HG03558 (cell line): ENCODE data around the gene SMAD4.
"Not testable (repeated sequence)": the region's sequence is repeated elsewhere in the genome, so short reads cannot be mapped to it uniquely, and the experiment has no call there.

Experiments used
- ATAC-seq: cut with Tn5 transposase; IDR thresholded peaks from one replicate; pipeline ENCODE4 v1.9.1; 2021; ENCODE audit warnings: moderate number of reproducible peaks; ENCODE audit not compliant: unreplicated experiment; ENCODE audit errors: extremely low read depth

The SMAD4 gene

DNA sequence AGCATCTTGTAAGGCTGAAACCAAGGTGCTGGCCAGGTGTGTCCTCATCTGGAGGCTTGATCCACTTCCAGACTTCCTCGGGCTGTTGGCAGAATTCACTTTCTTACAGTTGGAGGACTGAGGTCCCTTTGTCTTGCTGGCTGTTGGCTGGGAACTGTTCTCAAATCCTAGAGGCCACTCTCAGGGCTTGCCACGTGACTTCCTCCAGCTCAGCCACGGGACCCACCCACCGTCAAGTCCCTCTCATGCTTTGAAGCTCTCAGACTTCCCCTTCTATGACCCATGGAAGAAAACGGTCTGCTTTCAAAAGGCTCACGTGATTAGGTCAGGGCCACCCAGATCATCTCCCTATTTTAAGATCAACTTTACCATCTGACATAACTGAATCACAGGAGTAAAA lies 77.1 kb downstream of the SMAD4 start:
- no peak for ATAC-seq

GRCh38 chr18:51107598-51108305 lies 77.7 kb downstream of the SMAD4 start:
- no peak for ATAC-seq

DNA sequence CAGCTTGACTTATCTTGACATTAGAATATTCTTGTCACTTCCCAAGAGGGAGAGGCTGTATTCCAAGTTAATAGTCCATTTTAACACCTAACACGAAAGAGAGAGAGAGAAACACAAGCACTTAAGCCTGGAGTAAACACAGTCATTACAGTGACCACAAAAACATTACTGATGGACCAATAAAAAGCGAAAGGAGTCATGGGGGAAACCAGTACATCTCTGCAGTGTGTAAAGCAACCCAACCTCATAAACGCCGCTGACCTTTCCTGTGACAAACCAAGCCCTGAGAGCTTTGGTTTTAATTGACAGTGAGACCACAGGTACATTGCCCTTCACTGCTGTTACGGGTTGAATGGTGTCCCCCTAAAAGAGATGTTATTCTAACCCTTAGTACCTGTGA lies 78.3 kb downstream of the SMAD4 start:
- ATAC-seq = no peak

DNA sequence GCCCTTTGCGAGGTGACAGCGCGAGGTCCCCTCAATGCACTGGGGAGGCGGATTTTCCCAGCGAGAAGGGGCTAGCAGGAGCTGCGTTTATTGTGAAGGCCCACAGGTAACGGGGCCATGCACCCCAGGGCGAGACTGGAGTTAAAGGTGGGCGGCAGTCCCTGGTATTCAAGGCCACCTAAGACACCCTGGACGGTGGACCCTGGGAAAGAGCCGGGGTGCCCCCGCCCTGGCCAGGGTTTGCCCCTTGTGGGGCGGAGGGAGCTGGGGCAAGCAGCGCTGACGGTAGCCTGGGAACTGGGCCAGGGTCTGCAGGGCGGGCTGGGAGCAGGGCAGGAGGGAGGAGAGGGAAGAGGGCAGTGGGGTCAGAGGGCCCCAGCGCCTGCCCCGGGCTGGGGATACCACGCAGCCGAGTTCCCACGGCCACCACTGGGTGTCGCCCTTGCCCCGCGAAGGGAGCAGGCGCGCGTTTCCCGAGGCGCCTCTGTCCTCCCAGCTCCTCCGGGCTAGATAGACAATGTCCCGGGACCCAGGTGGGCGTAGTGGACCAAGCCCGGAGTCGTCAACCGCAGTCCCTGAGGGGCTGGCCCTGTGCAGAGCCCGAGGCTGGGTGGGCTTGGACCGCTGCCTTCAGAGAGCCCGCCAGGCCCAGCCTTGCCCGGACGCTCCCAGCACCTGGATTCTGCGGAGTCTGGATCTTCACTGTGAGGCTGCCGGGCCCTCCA lies 80.2 kb downstream of the SMAD4 start:
- ATAC-seq = no peak

GRCh38 chr18:51111633-51112355 lies 81.8 kb downstream of the SMAD4 start:
- ATAC-seq = not testable (repeated sequence)

GRCh38 chr18:51116996-51117395 lies 87.0 kb downstream of the SMAD4 start:
- not testable (repeated sequence) for ATAC-seq

GRCh38 chr18:51119561-51119960 lies 89.5 kb downstream of the SMAD4 start:
- not testable (repeated sequence) for ATAC-seq

DNA sequence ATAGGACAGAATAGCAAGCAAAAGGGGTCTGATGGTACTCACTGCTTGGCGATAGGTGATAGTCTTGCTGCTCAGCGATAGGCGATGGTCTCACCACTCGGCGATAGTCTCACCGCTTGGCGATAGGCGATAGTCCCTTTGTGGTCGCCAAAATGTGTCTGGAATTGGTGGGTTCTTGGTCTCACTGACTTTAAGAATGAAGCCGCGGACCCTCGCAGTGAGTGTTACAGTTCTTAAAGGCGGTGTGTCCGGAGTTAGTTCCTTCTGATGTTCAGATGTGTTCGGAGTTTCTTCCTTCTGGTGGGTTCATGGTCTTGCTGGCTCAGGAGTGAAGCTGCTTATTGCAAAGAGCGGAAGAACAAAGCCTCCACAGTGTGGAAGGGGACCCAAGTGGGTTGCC lies 90.0 kb downstream of the SMAD4 start:
- not testable (repeated sequence) for ATAC-seq

DNA sequence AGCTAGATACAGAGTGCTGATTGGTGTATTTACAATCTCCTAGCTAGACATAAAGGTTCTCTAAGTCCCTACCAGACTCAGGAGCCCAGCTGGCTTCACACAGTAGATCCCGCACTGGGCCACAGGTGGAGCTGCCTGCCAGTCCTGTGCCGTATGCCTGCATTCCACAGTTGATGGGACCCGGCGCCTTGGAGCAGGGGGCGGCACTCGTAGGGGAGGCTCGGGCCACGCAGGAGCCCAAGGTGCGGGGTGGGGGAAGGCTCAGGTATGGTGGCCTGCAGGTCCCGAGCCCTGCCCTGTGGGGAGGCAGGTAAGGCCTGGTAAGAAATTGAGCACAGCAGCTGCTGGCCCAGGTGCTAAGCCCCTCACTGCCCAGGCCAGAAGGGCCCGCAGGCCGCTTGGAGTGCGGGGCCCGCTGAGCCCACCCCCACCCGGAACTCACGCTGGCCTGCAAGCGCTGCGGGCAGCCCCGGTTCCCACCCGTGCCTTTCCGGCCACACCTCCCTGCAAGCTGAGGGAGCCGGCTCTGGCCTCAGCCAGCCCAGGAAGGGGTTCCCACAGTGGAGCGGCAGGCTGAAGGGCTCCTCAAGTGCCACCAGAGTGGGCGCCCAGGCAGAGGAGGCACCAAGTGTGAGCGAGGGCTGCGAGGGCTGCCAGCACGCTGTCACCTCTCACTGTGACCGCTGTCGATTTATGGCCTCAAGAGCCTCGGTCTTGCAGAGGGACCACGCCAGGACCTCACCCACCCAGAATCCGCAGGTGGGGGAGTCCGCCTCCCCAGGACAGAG lies 91.0 kb downstream of the SMAD4 start:
- no peak for ATAC-seq

DNA sequence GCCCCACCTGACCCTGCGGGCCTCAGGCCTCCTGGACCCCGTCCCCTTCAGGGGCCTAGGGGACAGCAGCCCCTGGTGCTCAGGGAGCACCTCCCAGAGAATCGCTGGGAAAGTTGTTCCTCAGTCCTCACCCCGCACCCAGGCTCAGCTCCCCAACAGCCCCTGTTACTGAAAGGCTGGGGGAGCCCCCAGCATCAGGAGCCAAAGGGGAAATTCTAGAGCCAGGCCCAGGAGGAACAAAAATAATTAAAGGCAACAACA lies 91.5 kb downstream of the SMAD4 start:
- ATAC-seq = no peak

DNA sequence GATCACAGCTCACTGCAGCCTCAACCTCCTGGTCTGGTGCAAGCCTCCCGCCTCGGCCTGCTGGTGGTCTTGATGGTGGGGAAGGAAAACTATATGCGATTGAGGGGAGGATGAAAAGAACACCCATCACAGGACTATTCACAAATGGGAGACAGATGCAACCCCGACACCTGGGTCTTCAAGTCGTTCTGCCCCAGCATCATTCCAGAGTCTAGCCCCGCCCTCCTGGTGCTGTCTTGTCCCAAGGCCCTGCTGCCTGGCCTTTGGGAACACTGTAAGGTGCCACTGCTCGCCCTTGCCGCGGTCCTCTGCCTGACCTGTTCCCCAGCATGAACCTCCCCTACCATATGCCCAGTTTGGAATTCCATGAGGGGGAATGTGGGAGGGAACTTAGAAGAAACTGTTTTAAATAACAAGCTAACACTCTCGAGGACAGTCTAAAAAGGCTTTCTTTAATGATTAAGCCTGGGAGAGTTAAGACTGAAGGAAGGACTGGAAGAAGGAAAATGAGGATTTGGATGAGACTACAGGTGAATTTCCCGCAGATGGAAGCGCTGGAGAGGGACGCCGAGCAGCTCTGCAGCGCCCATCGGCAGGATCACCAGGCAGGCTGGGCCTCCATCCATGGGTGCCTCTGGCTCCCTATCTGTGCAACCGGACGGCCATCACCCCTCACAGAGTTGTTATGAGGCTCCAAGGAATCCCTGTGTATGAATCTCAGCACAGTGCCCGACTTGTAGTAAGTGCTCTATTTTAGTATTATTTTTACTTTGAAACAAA lies 92.4 kb downstream of the SMAD4 start:
- ATAC-seq = no peak

DNA sequence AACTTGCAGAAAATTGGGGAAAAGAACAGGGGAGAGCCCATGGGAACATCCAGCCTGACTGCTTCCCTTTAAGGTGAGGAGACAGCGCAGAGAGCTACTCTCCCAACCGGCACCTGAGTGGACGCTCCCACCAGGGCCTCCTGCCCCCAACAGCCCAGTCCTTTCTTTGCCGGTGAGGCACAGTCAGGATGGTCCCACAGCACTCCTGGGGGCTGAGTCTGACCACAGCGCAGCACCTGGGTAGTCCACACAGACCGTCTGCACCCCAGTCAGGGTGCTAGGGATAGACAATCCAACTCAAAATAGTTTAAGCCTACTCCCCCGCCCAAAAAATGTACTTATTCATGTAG lies 93.0 kb downstream of the SMAD4 start:
- no peak for ATAC-seq

DNA sequence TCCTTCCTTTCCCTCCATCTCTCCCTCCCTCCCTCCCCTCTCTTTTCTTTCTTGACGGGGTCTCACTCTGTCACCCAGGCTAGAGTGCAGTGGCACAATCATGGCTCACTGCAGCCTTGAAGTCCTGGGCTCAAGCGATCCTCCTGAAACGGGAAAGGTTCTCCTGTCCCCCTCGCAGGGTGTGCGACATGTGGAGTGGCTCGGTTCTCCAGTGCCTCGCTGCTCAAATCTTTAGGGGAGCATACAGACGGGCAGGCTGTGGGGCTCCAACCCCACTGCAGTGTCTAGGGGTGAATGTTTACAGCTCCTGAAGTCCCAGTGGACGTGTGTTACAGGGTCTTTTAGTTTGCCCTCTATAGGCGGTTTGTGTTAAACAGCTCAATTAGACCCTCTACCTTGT lies 93.5 kb downstream of the SMAD4 start:
- no peak for ATAC-seq

- no peak for ATAC-seq
These were observed 94.0 kb downstream of the SMAD4 start for GRCh38 chr18:51123936-51124486.

- no peak for ATAC-seq
These were observed 96.0 kb downstream of the SMAD4 start for GRCh38 chr18:51125976-51126375.

GRCh38 chr18:51127664-51128063 lies 97.7 kb downstream of the SMAD4 start:
- no peak for ATAC-seq

GRCh38 chr18:51128533-51128932 lies 98.5 kb downstream of the SMAD4 start:
- no peak for ATAC-seq

DNA sequence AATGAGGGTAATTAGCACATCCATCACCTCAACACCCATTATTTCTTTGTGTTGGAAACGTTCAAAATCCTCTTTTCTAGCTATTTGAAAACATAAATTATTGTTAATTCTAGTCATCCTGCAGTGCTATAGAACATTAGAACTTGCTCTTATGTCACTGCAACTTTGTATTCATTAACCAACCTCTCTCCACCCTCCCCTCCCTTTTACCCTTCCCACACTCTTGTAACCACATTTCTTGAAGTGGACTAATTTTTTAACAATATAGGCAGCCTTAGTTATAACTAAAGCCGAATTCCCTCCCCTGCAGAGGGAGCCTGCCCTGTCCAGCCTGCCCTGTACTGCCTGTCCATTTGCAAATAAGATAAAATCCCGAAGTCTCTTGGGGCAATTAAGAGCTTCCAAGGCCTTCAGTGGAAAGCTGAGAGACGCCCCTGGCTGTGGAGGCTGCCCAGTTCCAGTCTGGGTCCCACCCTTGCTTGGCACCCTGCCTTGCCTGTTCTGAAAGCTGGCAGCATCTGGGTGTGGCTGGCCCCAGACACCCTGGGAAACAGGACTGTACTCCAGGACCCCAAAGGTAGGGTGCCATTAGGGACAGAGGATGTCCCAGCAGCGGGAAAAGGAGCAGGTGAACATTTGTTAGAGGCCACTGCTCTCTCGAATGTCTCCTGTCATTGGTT lies 102.4 kb downstream of the SMAD4 start:
- ATAC-seq = no peak

- no peak for ATAC-seq
These were observed 103.7 kb downstream of the SMAD4 start for GRCh38 chr18:51133580-51134160.
